SK-N-SH treated with all-trans-retinoic acid at 6 μM for 48 hours (cell line): ENCODE results near the gene SYTL1.

ENCODE experiments used
- ISL1 ChIP-seq: fragments of 250-450 bp; sonication (Bioruptor Pico); IDR thresholded peaks from 2 replicates; pipeline ENCODE4 v2.1.2; 2022; ENCODE audit warnings: mild to moderate bottlenecking, moderate library complexity
- ZFP3 ChIP-seq: fragments of 250-450 bp; sonication (Bioruptor Pico); IDR thresholded peaks from 2 replicates; pipeline ENCODE4 v1.5.0; 2020; ENCODE audit warnings: mild to moderate bottlenecking, moderate library complexity
- TF ChIP-seq, protein P1 (sequence below): fragments of 250-450 bp; sonication (Bioruptor Pico); IDR thresholded peaks from 2 replicates; pipeline ENCODE4 v1.8.0; 2020; ENCODE audit warnings: mild to moderate bottlenecking, moderate library complexity, borderline replicate concordance

DNA sequence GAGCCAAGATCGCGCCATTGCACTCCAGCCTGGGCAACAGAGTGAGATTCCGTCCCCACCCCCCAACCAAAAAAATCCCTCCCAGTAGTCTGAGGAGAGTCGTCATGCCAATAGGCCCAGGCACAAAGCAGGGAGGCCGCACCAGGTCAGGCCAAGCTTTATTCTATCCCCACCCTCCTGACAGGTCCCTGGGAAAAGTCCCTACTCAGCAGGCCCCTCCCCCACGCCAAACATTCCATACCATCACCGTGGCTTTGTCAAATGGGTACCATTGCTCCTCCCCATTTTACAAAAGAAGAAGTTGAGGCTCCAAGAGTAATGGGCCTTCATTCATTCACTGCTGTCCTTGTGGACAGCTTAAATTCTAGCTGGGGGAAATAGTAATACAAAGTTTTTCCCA lies 55.9 kb downstream of the SYTL1 start:
- TF ChIP-seq, protein P1, sequence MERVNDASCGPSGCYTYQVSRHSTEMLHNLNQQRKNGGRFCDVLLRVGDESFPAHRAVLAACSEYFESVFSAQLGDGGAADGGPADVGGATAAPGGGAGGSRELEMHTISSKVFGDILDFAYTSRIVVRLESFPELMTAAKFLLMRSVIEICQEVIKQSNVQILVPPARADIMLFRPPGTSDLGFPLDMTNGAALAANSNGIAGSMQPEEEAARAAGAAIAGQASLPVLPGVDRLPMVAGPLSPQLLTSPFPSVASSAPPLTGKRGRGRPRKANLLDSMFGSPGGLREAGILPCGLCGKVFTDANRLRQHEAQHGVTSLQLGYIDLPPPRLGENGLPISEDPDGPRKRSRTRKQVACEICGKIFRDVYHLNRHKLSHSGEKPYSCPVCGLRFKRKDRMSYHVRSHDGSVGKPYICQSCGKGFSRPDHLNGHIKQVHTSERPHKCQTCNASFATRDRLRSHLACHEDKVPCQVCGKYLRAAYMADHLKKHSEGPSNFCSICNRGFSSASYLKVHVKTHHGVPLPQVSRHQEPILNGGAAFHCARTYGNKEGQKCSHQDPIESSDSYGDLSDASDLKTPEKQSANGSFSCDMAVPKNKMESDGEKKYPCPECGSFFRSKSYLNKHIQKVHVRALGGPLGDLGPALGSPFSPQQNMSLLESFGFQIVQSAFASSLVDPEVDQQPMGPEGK, result no peak
- no peak for TF ChIP-seq ISL1 (CRISPR knock-in tag)
- no peak for TF ChIP-seq ZFP3 (CRISPR knock-in tag)
